GM18508 (cell line): ENCODE measurements around the gene GLT1D1.
"Not testable (repeated sequence)": the region's sequence is repeated elsewhere in the genome, so short reads cannot be mapped to it uniquely, and the experiment has no call there.

Experiments
- ATAC-seq: cut with Tn5 transposase; IDR thresholded peaks from one replicate; pipeline ENCODE4 v1.9.1; 2021; ENCODE audit warnings: moderate number of reproducible peaks; ENCODE audit not compliant: insufficient read depth, unreplicated experiment

GLT1D1 gene

GRCh38 chr12:128852885-128853599 lies at the start of gene GLT1D1:
Gene GLT1D1 (plus strand): TSS chr12:128853478. CDS start chr12:128853582, 104 bp downstream.
- no peak for ATAC-seq

DNA sequence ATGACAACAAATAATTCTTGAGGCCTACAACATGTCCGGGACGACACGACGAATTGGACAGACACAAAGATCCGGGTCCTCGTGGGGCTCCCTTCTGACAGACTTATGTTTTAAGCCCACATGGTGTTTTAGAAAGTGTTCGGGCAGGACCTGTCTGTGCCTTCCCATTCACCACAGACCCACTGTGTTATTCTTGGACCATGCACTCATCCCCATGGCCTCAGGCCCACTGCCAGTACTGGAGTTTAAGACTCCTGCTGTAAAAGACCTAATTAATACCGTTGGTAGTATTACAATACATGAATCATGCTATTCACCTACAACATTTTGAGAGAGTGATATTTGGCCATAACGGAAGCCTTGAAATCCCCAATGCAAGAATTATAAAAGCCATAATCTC lies 49.5 kb upstream of the GLT1D1 start:
- ATAC-seq: no peak

GRCh38 chr12:128804762-128805161 lies 48.5 kb upstream of the GLT1D1 start:
- no peak for ATAC-seq

- not testable (repeated sequence) for ATAC-seq
These were observed 47.9 kb upstream of the GLT1D1 start for GRCh38 chr12:128805406-128805805.

DNA sequence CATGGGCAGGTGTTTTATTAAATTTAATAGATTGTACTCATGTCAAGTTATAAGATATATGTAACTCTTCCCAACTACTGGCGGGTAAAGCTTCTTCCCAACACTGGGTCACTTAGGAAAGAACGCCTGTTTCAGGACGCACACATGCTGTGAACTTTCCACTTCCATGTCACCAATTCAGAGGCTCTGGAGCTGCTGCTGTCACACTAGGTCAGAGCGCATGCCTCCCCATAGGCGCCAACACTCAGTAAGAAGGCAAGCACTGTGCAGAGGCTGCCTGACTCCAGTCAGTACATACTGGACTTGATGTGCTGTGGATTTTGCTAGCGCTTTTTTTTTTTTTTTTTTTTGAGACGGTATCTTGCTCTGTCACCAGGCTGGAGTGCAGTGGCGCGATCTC lies 46.7 kb upstream of the GLT1D1 start:
- ATAC-seq: no peak

DNA sequence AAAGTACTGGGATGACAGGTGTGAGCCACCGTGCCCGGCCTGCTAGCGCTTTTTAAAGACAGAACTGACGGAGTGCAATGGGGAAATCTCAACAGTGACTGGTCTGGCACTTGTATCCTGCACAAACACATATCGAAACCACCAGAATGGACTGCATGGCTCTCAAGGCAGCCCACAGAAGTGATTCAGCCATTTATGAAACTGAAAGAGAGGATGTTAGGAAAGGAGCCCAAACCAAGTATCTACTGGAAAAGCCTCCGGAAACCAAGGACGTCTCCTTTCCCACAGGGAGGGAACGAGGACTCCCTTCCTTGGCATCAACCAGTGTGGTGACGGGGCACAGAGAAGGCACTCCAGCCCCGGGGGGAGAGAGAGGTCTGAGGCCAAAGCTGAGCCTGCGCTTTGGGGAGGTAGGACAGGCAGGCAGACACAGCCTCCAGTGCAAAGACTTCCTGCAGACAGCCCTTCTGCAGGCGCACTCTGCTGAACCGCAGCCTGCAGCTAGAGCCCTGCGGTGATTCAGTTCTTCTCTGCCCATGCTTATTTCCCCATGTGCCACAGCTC lies 46.0 kb upstream of the GLT1D1 start:
- no peak for ATAC-seq

DNA sequence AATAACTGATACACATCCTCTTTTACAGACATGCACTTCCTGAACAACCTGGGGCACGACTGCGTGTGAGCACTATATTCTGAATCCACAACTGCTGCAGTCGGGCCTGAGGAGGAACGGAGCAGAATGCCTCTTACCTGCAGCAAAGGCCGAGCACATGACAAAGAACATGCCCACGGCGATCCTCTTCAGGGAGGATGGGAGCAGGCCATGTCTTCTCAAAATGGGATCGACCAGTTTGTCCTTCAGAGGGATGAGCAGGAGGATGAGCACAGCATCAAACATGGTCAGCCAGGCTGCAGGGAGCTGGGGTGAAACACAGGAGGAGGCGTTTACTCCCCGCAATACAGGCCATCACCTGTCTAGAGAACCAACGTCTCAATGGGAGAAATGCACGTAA lies 44.6 kb upstream of the GLT1D1 start:
- no peak for ATAC-seq

GRCh38 chr12:128810182-128811127 lies 42.8 kb upstream of the GLT1D1 start:
- ATAC-seq: peak; percentile 76

DNA sequence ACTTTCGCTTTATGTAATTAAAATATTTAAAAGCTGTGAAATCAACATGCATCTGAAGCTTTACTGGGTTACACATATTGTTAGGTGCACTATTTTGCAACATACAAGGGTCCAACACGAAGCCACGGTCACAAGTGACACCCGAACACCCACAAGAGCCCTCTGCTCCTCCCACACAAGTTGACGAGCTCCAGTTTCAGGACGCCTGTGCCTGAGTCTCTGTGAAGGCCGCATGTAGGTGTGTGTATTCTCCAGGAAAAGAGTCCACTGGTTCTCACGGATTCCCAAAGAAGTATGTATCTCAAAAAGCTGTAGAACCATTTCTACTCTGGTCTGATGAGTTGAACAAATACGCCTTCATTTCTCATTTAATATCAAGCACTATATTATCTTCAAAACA lies 41.5 kb upstream of the GLT1D1 start:
- no peak for ATAC-seq

DNA sequence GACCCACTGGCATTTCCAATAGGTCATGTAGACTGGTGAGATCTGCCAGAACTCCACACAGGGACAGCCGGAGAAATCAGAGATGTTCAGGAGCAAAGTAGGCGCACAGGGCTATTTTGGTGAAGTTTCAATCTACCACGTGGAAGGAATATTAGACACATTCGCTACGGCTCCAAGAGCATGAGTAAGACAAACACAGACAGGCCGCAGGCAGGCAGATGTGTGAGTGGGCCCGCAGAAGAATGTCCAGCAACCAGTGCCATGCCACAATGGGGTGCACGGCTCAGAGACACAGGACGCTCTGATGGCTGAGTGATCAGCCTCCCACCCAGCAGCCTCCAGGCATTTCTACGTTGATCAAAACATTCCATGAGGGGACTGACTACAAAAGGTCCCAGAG lies 39.9 kb upstream of the GLT1D1 start:
- no peak for ATAC-seq

- peak; percentile 33 for ATAC-seq
These were observed 39.4 kb upstream of the GLT1D1 start for GRCh38 chr12:128813883-128814282.

DNA sequence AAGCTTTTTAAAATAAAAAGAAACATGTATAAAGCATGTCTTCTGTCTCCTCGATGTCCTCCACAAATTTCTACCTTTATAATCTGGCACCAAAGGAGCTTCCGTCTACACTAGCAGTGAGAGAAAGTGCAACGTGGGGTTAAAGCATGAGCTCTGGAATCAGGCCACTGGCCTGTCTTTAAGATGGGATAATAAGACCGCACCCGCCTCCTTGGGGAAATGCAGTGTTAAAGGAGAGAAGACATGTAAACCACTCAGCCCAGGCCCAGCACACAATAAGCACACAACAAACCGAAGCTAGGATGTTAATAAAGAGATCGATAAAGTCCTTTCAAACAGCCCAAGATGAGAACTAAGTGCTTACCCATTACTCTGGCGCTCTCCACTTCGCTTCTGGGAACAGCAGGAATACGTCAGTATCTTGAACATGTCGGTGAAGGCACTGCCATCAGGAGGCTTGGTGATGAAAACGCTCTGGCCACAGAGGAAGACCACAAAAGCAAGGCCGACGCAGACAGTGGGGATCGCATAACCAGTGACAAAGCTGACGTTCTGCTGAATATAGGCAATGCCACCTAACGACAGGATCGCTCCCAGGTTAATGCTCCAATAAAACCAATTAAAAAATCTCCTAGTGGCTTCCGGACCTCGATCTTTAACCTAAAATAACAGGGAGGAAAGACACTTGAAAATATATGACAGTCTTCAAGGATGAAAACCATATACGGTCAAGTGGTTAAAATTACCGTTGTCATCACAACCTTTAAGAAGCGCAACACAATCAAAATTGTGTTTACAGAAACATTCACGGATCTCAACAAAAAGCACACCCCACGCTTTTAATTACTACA lies 38.6 kb upstream of the GLT1D1 start:
- no peak for ATAC-seq

DNA sequence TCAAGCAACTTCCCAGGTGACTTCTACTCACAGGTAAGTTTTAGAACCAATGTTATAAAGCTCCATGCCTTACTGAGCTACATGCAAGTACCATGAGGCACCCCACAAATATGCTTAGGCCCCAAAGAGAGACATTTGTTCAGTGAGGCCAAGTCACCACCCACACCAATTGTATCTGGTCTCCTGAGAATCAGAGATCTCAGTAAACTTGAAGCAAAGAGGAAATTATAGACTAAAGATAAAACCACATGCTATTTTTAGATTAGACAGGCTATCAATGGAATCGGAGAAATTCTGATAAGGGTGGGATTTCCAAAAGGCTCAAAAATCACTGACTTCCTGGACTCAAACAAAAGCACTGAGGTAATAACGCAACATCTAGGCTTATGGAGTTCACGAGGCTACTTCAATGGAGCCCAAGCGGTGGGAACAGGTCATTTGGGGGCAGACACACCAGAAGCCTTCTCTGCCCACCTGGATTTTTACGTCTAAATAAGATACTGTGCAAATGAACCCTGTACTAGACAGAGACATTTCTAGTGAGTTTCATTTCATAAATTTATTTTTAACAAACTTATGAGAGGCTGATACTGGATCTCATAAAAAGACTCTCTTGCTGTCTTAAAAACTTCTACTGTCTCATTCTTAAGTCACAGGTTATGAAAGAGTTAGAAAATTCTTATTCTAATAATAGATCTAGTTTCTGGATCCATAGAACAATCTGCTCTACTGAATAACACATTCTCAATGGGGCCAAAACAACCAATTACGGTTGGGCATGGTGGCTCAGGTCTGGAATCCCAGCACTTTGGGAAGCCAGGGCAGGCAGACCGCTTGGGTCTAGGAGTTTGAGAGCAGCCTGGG lies 37.3 kb upstream of the GLT1D1 start:
- no peak for ATAC-seq

GRCh38 chr12:128816643-128816920 lies 36.7 kb upstream of the GLT1D1 start:
- ATAC-seq: no peak

DNA sequence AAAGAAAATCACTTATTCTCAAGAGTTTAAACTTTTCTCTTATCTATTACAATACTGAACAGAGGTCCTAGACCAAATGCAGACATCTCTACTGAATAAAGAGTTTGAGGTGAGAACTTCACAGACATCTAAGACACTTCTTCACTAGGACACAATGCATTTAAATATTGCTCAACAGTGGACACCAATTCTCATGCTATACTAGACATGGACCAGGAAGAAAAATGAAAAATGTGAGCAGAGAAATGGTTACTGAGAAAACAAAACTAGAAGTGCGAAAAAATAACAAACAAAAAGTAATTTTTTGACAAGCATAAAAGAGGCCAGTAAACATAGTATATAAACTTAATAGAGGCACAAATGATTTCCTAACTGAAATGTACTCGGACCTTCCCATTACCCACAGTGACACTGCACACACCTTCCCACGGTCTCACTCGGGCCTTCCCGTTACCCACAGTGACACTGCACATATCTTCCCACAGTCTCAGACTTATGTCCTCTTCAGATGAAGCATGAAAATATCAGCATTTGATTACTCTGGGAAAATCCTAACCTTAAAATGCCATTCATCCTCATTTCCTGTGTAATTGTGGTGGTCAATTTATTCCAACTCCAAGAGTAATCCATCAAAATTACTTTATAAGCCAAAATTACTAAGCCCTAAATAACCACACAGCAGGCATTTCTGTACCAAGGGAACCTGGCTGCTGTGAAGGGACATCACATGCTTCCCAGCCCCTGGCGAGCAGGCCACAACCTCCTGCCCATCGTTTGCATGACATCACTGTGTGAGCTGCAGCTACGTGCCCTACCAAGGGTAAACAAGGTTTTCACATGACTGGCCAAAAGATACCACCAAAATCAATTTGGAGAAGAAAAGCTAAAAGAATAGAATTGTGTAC lies 35.9 kb upstream of the GLT1D1 start:
- ATAC-seq: peak; percentile 30

DNA sequence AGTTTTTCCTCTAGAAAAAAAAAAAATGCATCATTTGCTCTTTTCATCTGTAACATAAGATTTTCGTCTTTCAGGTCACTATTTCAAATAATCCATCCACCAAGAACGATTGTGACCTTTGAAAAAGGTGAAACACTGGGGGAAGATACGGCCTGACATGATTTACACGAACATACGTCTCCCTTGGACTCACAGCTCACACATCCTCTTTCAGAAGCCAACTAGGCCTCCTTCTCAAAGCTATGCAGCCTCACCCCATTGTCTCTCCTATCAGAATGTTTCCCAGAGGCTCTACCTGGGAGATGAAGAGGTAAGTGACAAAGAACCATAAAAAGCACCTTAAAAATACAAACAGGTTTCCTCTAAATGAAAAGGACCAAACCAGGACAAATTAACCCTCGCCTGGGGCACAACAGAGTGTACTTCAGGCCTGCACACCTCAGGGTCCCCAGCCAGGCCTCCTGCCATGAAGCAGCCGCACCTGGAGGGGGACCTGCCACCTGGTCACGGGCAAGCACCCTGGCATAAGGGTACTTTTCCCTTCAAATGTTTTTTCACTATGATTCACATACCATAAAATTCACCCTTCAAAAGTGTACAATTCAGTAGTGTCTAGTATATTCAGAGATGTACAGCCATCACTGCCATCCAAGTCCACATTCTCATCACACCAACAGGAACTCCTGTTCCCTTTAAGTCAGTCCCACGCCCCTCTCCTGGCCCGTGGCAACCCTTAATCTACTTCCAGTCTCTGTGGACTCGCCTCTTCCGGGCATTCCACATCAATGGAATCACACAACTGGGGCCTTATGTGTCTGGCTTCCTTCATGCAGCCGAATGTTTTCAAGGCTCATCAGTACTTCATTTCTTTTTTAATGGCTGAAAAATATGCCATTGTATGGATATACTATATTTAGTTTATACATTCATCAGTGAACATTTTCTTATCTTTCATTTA lies 34.9 kb upstream of the GLT1D1 start:
- ATAC-seq: peak; percentile 26
